IMR-90 (cell line): ENCODE measurements around the gene LILRB1.

Experiments used
- BHLHE40 ChIP-seq: fragments of 150-350 bp; IDR thresholded peaks from 2 replicates; pipeline ENCODE4 v1.6.1; 2016; ENCODE audit warnings: mild to moderate bottlenecking, low read depth, low read length
- CEBPB ChIP-seq: IDR thresholded peaks from 2 replicates; pipeline ENCODE4 v1.6.1; 2012; ENCODE audit warnings: low read depth, low read length, improper control_type of control experiment
- CTCF ChIP-seq: conservative IDR thresholded peaks from 2 replicates; pipeline ENCODE4 v1.5.1; 2012; ENCODE audit warnings: mild to moderate bottlenecking, low read depth, low read length, improper control_type of control experiment
- ELK1 ChIP-seq: fragments of 150-350 bp; IDR thresholded peaks from 2 replicates; pipeline ENCODE4 v1.6.1; 2016; ENCODE audit warnings: low read depth, mild to moderate bottlenecking, low read length, moderate library complexity, borderline replicate concordance
- FOS ChIP-seq: fragments of 150-350 bp; IDR thresholded peaks from 2 replicates; pipeline ENCODE4 v1.6.1; 2016; ENCODE audit warnings: low read depth, low read length
- MAFK ChIP-seq: IDR thresholded peaks from 2 replicates; pipeline ENCODE4 v1.6.1; 2012; ENCODE audit warnings: low read depth, low read length, improper control_type of control experiment
- MXI1 ChIP-seq: IDR thresholded peaks from 2 replicates; pipeline ENCODE4 v1.6.1; 2012; ENCODE audit warnings: low read depth, mild to moderate bottlenecking, low read length, moderate library complexity, borderline replicate concordance
- POLR2A ChIP-seq: IDR thresholded peaks from 2 replicates; pipeline ENCODE4 v1.6.1; 2012; ENCODE audit warnings: mild to moderate bottlenecking, low read depth, low read length
- RAD21 ChIP-seq: IDR thresholded peaks from 2 replicates; pipeline ENCODE4 v1.6.1; 2012; ENCODE audit warnings: low read length, improper control_type of control experiment
- RCOR1 ChIP-seq: IDR thresholded peaks from 2 replicates; pipeline ENCODE4 v1.6.1; 2012; ENCODE audit warnings: mild to moderate bottlenecking, low read length, improper control_type of control experiment; ENCODE audit not compliant: insufficient replicate concordance
- RFX5 ChIP-seq: IDR thresholded peaks from 2 replicates; pipeline ENCODE4 v1.8.0; 2012; ENCODE audit warnings: low read depth, mild to moderate bottlenecking, low read length, moderate library complexity
- SMC3 ChIP-seq: fragments of 150-350 bp; IDR thresholded peaks from 2 replicates; pipeline ENCODE4 v1.6.1; 2016; ENCODE audit warnings: low read depth, mild to moderate bottlenecking, antibody characterized with exemption, low read length, moderate library complexity
- USF2 ChIP-seq: fragments of 150-350 bp; IDR thresholded peaks from 2 replicates; pipeline ENCODE4 v1.6.1; 2017; ENCODE audit warnings: mild to moderate bottlenecking, antibody characterized with exemption, low read length, low read depth

GRCh38 chr19:54673222-54673621, 42.9 kb downstream of the LILRB1 start:
- TF ChIP-seq CTCF (no peak), POLR2A (no peak), RCOR1 (no peak), BHLHE40 (no peak), CEBPB (no peak), FOS (no peak), ELK1 (no peak), RFX5 (no peak), MAFK (peak; percentile 73), MXI1 (no peak), USF2 (no peak), RAD21 (no peak), SMC3 (no peak)
